ENCODE data around the gene DCX. TPM values are rescaled to one million over a fixed set of nuclear protein-coding genes. Genes with fewer than 3 reads are reported as not detected.

Gene DCX
- polyA plus RNA-seq, 3 donors = not detected

DNA sequence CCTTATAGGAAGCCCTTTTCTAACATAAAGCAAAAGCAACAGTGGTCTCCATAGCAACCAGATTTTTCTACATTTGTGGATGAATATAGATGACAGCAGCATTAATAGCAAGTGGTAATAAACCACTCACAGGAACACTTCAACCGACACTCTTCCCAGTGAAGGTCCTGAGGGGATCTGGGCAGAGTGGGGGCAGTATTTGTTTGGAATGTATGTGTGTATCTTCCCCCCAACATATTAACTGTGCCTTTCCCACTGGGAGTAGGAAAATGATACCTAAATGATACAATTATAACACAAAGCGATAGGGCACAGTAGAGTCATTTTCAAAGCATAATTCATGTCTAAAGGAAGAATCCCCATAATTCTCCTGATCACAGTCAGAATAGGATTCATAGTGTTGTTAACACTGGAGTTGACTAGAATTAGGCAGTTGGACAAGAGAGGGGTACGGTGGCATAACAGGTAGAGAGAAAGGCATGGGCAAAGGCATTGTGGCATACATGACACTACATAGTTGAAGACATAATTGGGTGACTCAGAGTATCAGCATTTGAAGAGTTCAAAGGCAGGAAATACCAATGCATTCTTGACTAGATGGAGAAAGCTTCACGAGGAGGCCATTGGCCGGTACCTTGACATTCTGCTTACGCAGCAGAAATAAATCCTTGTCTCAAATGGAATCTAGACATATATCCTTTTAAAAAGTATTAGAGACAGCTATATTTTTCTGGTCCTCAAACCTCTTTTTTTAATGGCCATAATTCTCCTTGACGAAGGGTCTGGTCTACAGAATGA lies 156.9 kb downstream of the DCX start:
- H3K27me3 ChIP-seq (ENCODE audit: control insufficient read depth in 2 of 2, insufficient read depth in 2 of 2, low read length in 2 of 2) = no peaks in the 10 kb centered on the region
- Mint-ChIP-seq H3K9me3 (no peaks in the 10 kb centered on the region), H3K36me3 (no peaks in the 10 kb centered on the region), H3K4me3 (no peak overlapping the region), H3K27ac (no peak overlapping the region), H3K4me1 (no peaks in the 10 kb centered on the region), H3K27me3 (ENCODE audit: low read depth in 3 of 3) (peaks cover 0 to 6% (median 3%) of the 10 kb centered on the region in 3 donors)
- intact Hi-C loops (cut with micrococcal nuclease) = no loop called here
- no peaks in the 10 kb centered on the region for H3K36me3 ChIP-seq (replicated peaks in 1 of 2; ENCODE audit: control insufficient read depth in 1 of 2, insufficient read depth in 2 of 2, low read length in 2 of 2)
- no peak overlapping the region for H3K27ac ChIP-seq (ENCODE audit: low read depth in 1 of 2, low read length in 2 of 2)
- DNase-seq = no peak
- H3K4me3 ChIP-seq (replicated peaks in 1 of 3; ENCODE audit: low read depth in 2 of 3, low read length in 3 of 3) = no peak overlapping the region
- H4K20me1 ChIP-seq (ENCODE audit: insufficient read depth, low read length) = no peaks in the 10 kb centered on the region
- no peaks in the 10 kb centered on the region for H3K9me3 ChIP-seq (replicated peaks in 1 of 2; ENCODE audit: control insufficient read depth in 1 of 2, insufficient read depth in 1 of 2, low read length in 2 of 2)
- WGBS (ENCODE audit: insufficient coverage) = no CpG with 5 or more reads among the region's 7 CpGs
- H2AFZ ChIP-seq (ENCODE audit: insufficient read depth, low read depth, low read length, poor library complexity, severe bottlenecking) = no peak overlapping the region
- H3K9ac ChIP-seq (ENCODE audit: insufficient read depth, low read length, poor library complexity, severe bottlenecking) = no peak overlapping the region
- no peaks in the 10 kb centered on the region for H3K4me1 ChIP-seq (ENCODE audit: control insufficient read depth in 1 of 2, insufficient read depth in 2 of 2, low read length in 2 of 2)
- H3K4me2 ChIP-seq (replicated peaks; ENCODE audit: extremely low read depth, low read length, poor library complexity, severe bottlenecking) = no peak overlapping the region
- no peak for TF ChIP-seq CTCF (IDR thresholded peaks at IDR 0.05)
- H3K79me2 ChIP-seq (ENCODE audit: insufficient read depth, low read length) = no peaks in the 10 kb centered on the region

DNA sequence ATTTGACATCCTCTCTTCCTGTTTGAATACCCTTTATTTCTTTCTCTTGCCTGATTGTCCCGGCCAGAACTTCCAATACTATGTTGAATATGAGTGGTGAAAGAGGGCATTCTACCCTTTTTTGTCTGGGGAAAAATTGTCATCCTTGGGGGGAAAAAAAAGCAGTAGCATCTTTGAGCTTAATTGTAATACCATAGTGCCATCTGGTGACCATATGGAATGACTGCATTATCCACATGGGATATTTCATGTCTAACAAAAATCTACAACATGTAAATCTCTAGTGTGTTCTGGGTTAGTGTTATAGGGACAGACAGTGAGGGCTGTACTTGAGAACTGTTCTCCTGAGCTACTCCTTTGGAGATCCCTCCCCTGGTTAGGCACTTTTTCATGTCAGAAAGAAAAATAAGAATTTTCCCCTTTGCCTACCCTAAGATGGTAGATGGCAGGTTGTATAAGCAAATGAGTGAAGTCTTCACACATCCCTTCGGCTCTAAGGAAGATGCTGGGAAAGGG lies 167.7 kb downstream of the DCX start:
- no peaks in the 10 kb centered on the region for H3K36me3 Mint-ChIP-seq
- Histone ChIP-seq H3K27ac (ENCODE audit: low read depth in 1 of 2, low read length in 2 of 2) (no peak overlapping the region), H3K9me3 (replicated peaks in 1 of 2; ENCODE audit: control insufficient read depth in 1 of 2, insufficient read depth in 1 of 2, low read length in 2 of 2) (no peaks in the 10 kb centered on the region), H3K27me3 (ENCODE audit: control insufficient read depth in 2 of 2, insufficient read depth in 2 of 2, low read length in 2 of 2) (no peaks in the 10 kb centered on the region), H3K4me2 (replicated peaks; ENCODE audit: extremely low read depth, low read length, poor library complexity, severe bottlenecking) (no peak overlapping the region), H3K4me3 (replicated peaks in 1 of 3; ENCODE audit: low read depth in 2 of 3, low read length in 3 of 3) (no peak overlapping the region), H3K79me2 (ENCODE audit: insufficient read depth, low read length) (no peaks in the 10 kb centered on the region), H3K36me3 (replicated peaks in 1 of 2; ENCODE audit: control insufficient read depth in 1 of 2, insufficient read depth in 2 of 2, low read length in 2 of 2) (no peaks in the 10 kb centered on the region), H3K4me1 (ENCODE audit: control insufficient read depth in 1 of 2, insufficient read depth in 2 of 2, low read length in 2 of 2) (no peaks in the 10 kb centered on the region), H2AFZ (ENCODE audit: insufficient read depth, low read depth, low read length, poor library complexity, severe bottlenecking) (no peak overlapping the region), H3K9ac (ENCODE audit: insufficient read depth, low read length, poor library complexity, severe bottlenecking) (no peak overlapping the region), H4K20me1 (ENCODE audit: insufficient read depth, low read length) (no peaks in the 10 kb centered on the region)
- DNase-seq = no peak
- H3K4me1 Mint-ChIP-seq = no peaks in the 10 kb centered on the region
- WGBS (ENCODE audit: insufficient coverage) = no CpG with 5 or more reads among the region's 2 CpGs
- no peak overlapping the region for H3K4me3 Mint-ChIP-seq
- intact Hi-C loops (cut with micrococcal nuclease) = no loop called here
- H3K9me3 Mint-ChIP-seq = no peaks in the 10 kb centered on the region
- no peak for TF ChIP-seq CTCF (IDR thresholded peaks at IDR 0.05)
- peaks cover 0 to 13% (median 4%) of the 10 kb centered on the region in 3 donors for H3K27me3 Mint-ChIP-seq (ENCODE audit: low read depth in 3 of 3)
- H3K27ac Mint-ChIP-seq = no peak overlapping the region

Small RNA genes within 50 kb of the gene (small RNA-seq; reads per million reads assigned to genes)
- gene RNU6-496P (ENCODE audit: insufficient read length, low read depth) = 1.7 reads per million

Other genes starting within 250 kb of the DCX start
- gene CAPN6, start 141.7 kb downstream of the DCX start, polyA plus RNA-seq = not detected
- not detected for gene SERTM2, start 99.5 kb upstream of the DCX start, polyA plus RNA-seq